GM12878 (cell line): Measurements from ENCODE around the gene ICA1. TPM values are rescaled to one million over a fixed set of nuclear protein-coding genes. Genes with fewer than 3 reads are reported as not detected.

Experiments used
- ATAC-seq: fragments of 200-7000 bp; cut with Tn5 transposase; 3 replicates; pipeline ENCODE4 v1.9.1; 2020; ENCODE audit warnings: mild to moderate bottlenecking, moderate library complexity
- BruUV-seq: library from RNA; stranded (reverse); fragments of 400-500 nt; replicated peaks from 2 replicates; lab custom pipeline; 2021; lab: Mats Ljungman, UMichigan
- CTCF ChIA-PET: fragments of 300-600 bp; sonication (Branson Sonifier 250); formaldehyde crosslinking; extraction: SDS; loops from one replicate; lab custom pipeline; 2021; ENCODE audit warnings: inconsistent platforms; lab: Yijun Ruan, JAX
- POLR2A ChIA-PET: fragments of 350-600 bp; formaldehyde crosslinking; extraction: SDS; loops from one replicate; lab custom pipeline; 2021; ENCODE audit warnings: inconsistent platforms; lab: Charles Lee
- RAD21 ChIA-PET: fragments of 300-600 bp; sonication (Branson Sonifier 250); formaldehyde crosslinking; loops from one replicate; lab custom pipeline; 2023; ENCODE audit warnings: antibody characterized with exemption; ENCODE audit not compliant: unreplicated experiment; lab: Charles Lee
- SMC1A ChIA-PET: fragments of 300-600 bp; sonication (Branson Sonifier 250); formaldehyde crosslinking; loops from one replicate; lab custom pipeline; 2023; ENCODE audit not compliant: unreplicated experiment, uncharacterized antibody; lab: Charles Lee
- DNase-seq: peaks from one replicate; pipeline ENCODE4 v3.0.0-alpha.2; 2011; ENCODE audit warnings: low read depth, low spot score
- FAIRE-seq: peaks from 3 replicates; lab custom pipeline; 2011; peaks lifted over from hg19 to GRCh38; lab: Jason Lieb, UNC
- H2AFZ ChIP-seq: 2 replicates; pipeline ENCODE4 v1.6.0; 2011; ENCODE audit warnings: low read depth, low read length, control low read depth; ENCODE audit not compliant: control insufficient read depth
- H3K27ac ChIP-seq: 2 replicates; pipeline ENCODE4 v1.5.1; 2011; ENCODE audit warnings: control low read depth; ENCODE audit not compliant: control insufficient read depth, insufficient read depth
- H3K27me3 ChIP-seq, 2 experiments: replicated peaks in 1 of 2; 2 replicates each; pipeline versions ENCODE4 v1.6.0 to v1.6.1; 2011; ENCODE audit warnings: low read length in 1 of 2; ENCODE audit not compliant: control insufficient read depth in 2 of 2, insufficient read depth in 2 of 2
- H3K36me3 ChIP-seq, 2 experiments: 2 replicates each; pipeline ENCODE4 v1.5.1; 2011; ENCODE audit warnings: low read length in 1 of 2; ENCODE audit not compliant: control insufficient read depth in 2 of 2, insufficient read depth in 2 of 2
- H3K4me1 ChIP-seq: 2 replicates; pipeline ENCODE4 v1.6.1; 2011; ENCODE audit warnings: mild to moderate bottlenecking, low read length, moderate library complexity, mixed read lengths; ENCODE audit not compliant: control insufficient read depth, insufficient read depth
- H3K4me2 ChIP-seq: 2 replicates; pipeline ENCODE4 v1.6.0; 2011; ENCODE audit warnings: control low read depth; ENCODE audit not compliant: control insufficient read depth, insufficient read depth
- H3K4me3 ChIP-seq: fragments of 200-600 bp; sonication (generic); 2 replicates; pipeline ENCODE4 v1.5.1; 2016
- H3K79me2 ChIP-seq: 2 replicates; pipeline ENCODE4 v1.6.0; 2011; ENCODE audit warnings: low read length; ENCODE audit not compliant: control insufficient read depth, insufficient read depth
- H3K9ac ChIP-seq: 2 replicates; pipeline ENCODE4 v1.8.0; 2011; ENCODE audit warnings: low read length, control low read depth, mixed read lengths; ENCODE audit not compliant: control insufficient read depth, insufficient read depth
- H3K9me3 ChIP-seq: replicated peaks from 3 replicates; pipeline ENCODE4 v1.5.1; 2011; ENCODE audit warnings: mild to moderate bottlenecking, low read length; ENCODE audit not compliant: control insufficient read depth, insufficient read depth
- H4K20me1 ChIP-seq: 2 replicates; pipeline ENCODE4 v1.6.0; 2011; ENCODE audit not compliant: control insufficient read depth, insufficient read depth
- ASH2L ChIP-seq: fragments of 300-600, 200-600 bp; sonication (generic); IDR thresholded peaks from 2 replicates; pipeline ENCODE4 v1.6.1; 2017; ENCODE audit warnings: low read depth, mild to moderate bottlenecking, borderline replicate concordance
- CBFB ChIP-seq: IDR thresholded peaks from 2 replicates; pipeline ENCODE4 v1.6.1; 2016; ENCODE audit warnings: antibody characterized with exemption, low read depth
- DPF2 ChIP-seq: fragments of 450-650 bp; IDR thresholded peaks from 2 replicates; pipeline ENCODE4 v1.6.1; 2017; ENCODE audit warnings: mild to moderate bottlenecking
- E2F4 ChIP-seq: IDR thresholded peaks from 2 replicates; pipeline ENCODE4 v1.6.1; 2012; ENCODE audit warnings: low read depth, low read length, improper control_type of control experiment
- FOXK2 ChIP-seq: fragments of 450-650 bp; IDR thresholded peaks from 2 replicates; pipeline ENCODE4 v1.6.1; 2017; ENCODE audit warnings: mild to moderate bottlenecking, moderate library complexity
- GATAD2B ChIP-seq: fragments of 450-650 bp; conservative IDR thresholded peaks from 2 replicates; pipeline ENCODE4 v1.6.1; 2017; ENCODE audit warnings: low read depth, mild to moderate bottlenecking, moderate library complexity
- HSF1 ChIP-seq: fragments of 150-350 bp; IDR thresholded peaks from 2 replicates; pipeline ENCODE4 v1.6.1; 2014; ENCODE audit warnings: mild to moderate bottlenecking, low read depth, low read length
- POLR2AphosphoS2 ChIP-seq: IDR thresholded peaks from 2 replicates; pipeline ENCODE4 v1.6.1; 2011; ENCODE audit warnings: low read depth, mild to moderate bottlenecking, low read length, improper control_type of control experiment, moderate library complexity
- SMAD1 ChIP-seq: fragments of 450-650 bp; IDR thresholded peaks from 2 replicates; pipeline ENCODE4 v1.6.1; 2018; ENCODE audit warnings: mild to moderate bottlenecking, low read depth; ENCODE audit not compliant: partially characterized antibody
- TCF3 ChIP-seq: IDR thresholded peaks from 2 replicates; pipeline ENCODE4 v1.6.1; 2012; ENCODE audit warnings: low read depth, mild to moderate bottlenecking, low read length, borderline replicate concordance; ENCODE audit not compliant: insufficient read depth
- ZBED1 ChIP-seq: IDR thresholded peaks from 2 replicates; pipeline ENCODE4 v1.6.1; 2016; ENCODE audit warnings: borderline replicate concordance
- ZNF592 ChIP-seq: fragments of 450-650 bp; IDR thresholded peaks from 2 replicates; pipeline ENCODE4 v1.6.1; 2017; ENCODE audit warnings: mild to moderate bottlenecking, moderate library complexity
- WGBS: methylation state at CpG from one replicate; pipeline ENCODE4 v1.1.6; 2016; ENCODE audit warnings: low lambda C conversion rate; ENCODE audit not compliant: insufficient replicate concordance, insufficient coverage; ENCODE audit errors: missing lambda C conversion rate; 5-methylcytosine and 5-hydroxymethylcytosine counted together
- in situ Hi-C: fragments of 300-500 bp; cut with MboI; formaldehyde crosslinking; loops from 9 replicates; pipeline ENCODE4 v1.14.3; 2018; ENCODE audit warnings: mixed read lengths
- intact Hi-C: fragments of 100-400 bp; cut with micrococcal nuclease; formaldehyde crosslinking; loops from one replicate; pipeline ENCODE4 v1.14.2; 2022; ENCODE audit not compliant: unreplicated experiment
- polyA plus RNA-seq, 11 experiments: library from polyadenylated mRNA; depleted of rRNA in 4 of 11; unstranded in 6 of 11; stranded (reverse) in 5 of 11; fragments of >200 nt; fragmentation: Nextera tagmentation in 4 of 11; fragmentation: Illumina TruSeq in 1 of 11; extraction: Ambion mirVana in 4 of 11; extraction: Trizol in 1 of 11; gene quantifications; 1 replicate in 1 of 11; 2 replicates in 10 of 11; pipeline versions ENCODE4 v1.2.1 to v1.2.3, GENCODE V29; 2011 to 2016; ENCODE audit warnings: inconsistent platforms in 2 of 11, missing spikeins in 2 of 11, low read depth in 1 of 11
- total RNA-seq, 4 experiments: library from RNA; depleted of rRNA in 3 of 4; stranded (reverse); fragments of >200 nt in 3 of 4; fragmentation: Illumina TruSeq in 1 of 4; extraction: Trizol in 1 of 4; gene quantifications; 2 replicates each; pipeline versions ENCODE4 v1.2.1 to v1.2.3, GENCODE V29; 2013 to 2021

ICA1 gene
- total and polyA plus RNA-seq, 10 of the 15 experiments (the other 5 are each of a cell fraction or from before 2014, with no cell fraction given) = 1.3 to 35.1 (median 3.3) TPM

- FAIRE-seq (no peak), ATAC-seq (no peak), DNase-seq (no peak)
- Histone ChIP-seq H3K27me3 (no peaks in the 10 kb centered on the region), H3K36me3 (no peaks in the 10 kb centered on the region), H3K27ac (no peak overlapping the region), H2AFZ (peak overlapping the region; percentile 25), H3K9me3 (no peaks in the 10 kb centered on the region), H3K79me2 (no peaks in the 10 kb centered on the region), H3K9ac (no peak overlapping the region), H3K4me3 (no peak overlapping the region), H3K4me1 (no peaks in the 10 kb centered on the region), H3K4me2 (no peak overlapping the region), H4K20me1 (no peaks in the 10 kb centered on the region)
- WGBS = 70% methylated on average over 4 of the region's 4 CpGs
- CTCF ChIA-PET = interaction anchor here (0.8 to 2.1 kb wide), 8 partner anchors 15 to 505 kb away, joined by 3 to 8 read pairs (median 4); no protein-coding TSS in a partner anchor
- intact Hi-C loops = no loop called here
- BruUV-seq = no TSS peak
- SMC1A ChIA-PET = interaction anchor here (0.6 to 7.4 kb wide), 21 partner anchors 12 to 544 kb away, joined by 3 to 113 read pairs (median 3); no protein-coding TSS in a partner anchor
- POLR2A ChIA-PET = interaction anchor here (0.5 to 5.3 kb wide), 6 partner anchors 8 to 208 kb away, joined by 3 to 35 read pairs (median 4); no protein-coding TSS in a partner anchor
- RAD21 ChIA-PET = interaction anchor here (0.8 to 6.8 kb wide), 13 partner anchors 39 to 504 kb away, joined by 3 to 86 read pairs (median 4); partner anchors contain the start of gene GLCCI1
- in situ Hi-C loops = no loop called here
- no peak for TF ChIP-seq DPF2
- no peak for TF ChIP-seq POLR2AphosphoS2
- no peak for TF ChIP-seq TCF3
- no peak for TF ChIP-seq HSF1
- no peak for TF ChIP-seq ZBED1
- no peak for TF ChIP-seq ASH2L
- no peak for TF ChIP-seq CBFB
- TF ChIP-seq E2F4 = no peak
- TF ChIP-seq SMAD1 = no peak
- TF ChIP-seq ZNF592 = no peak
- TF ChIP-seq GATAD2B = no peak
- TF ChIP-seq FOXK2 = no peak
Measured at GRCh38 chr7:8185926-8186683, 75.9 kb downstream of the ICA1 start.
